ENCODE measurements around the gene PPARG.
A peak's percentile ranks its signal among the peaks of the same experiment; 100 is the strongest.
"Not testable (repeated sequence)": the region's sequence is repeated elsewhere in the genome, so short reads cannot be mapped to it uniquely, and the experiment has no call there.

PPARG gene

DNA sequence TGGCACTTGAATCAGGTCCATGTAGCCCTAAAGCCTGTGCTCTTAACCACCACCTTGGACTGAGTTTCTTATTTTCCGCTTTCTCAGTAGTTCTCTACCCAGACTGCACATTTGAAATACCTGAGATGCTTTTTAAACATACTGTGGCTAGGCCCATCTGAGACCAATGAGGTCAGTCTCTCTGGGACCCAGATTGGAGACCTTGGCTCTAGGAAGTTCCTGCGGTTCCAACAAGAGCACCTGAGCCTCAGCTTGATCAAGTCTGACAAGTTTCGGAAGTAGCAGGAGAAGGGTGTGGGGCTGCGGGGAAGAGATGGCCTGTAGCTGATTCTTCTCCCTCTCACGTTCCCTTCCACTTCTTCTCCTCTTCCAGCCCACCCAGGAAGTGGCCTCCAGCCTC is 183.9 kb downstream of the PPARG start:
- DNase-seq (ENCODE audit: insufficient read length, low spot score), result no peak
- FAIRE-seq, result no peak
- TF ChIP-seq, protein P1, sequence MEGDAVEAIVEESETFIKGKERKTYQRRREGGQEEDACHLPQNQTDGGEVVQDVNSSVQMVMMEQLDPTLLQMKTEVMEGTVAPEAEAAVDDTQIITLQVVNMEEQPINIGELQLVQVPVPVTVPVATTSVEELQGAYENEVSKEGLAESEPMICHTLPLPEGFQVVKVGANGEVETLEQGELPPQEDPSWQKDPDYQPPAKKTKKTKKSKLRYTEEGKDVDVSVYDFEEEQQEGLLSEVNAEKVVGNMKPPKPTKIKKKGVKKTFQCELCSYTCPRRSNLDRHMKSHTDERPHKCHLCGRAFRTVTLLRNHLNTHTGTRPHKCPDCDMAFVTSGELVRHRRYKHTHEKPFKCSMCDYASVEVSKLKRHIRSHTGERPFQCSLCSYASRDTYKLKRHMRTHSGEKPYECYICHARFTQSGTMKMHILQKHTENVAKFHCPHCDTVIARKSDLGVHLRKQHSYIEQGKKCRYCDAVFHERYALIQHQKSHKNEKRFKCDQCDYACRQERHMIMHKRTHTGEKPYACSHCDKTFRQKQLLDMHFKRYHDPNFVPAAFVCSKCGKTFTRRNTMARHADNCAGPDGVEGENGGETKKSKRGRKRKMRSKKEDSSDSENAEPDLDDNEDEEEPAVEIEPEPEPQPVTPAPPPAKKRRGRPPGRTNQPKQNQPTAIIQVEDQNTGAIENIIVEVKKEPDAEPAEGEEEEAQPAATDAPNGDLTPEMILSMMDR (IDR thresholded peaks at IDR 0.05; ENCODE audit: insufficient read depth, missing control alignments), result no peak

DNA sequence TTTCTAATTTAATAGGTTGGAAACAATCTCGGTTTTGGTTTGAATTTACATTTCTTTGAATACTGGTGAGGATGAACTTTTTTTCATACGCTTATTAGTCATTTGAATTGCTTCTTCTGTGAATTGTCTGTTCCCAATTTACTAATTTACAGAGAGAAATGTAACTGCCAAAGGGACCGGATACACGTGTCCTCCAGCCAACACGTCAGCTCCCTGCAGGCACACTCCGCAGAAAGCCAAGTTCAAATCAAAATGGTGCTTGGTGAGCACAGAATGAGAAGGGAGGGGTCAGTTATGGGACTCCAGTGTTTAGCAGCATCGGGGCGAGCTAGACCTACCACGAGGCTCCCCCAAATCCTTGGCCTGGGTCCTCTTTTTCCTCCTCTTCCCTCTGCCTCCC is 184.6 kb downstream of the PPARG start:
- FAIRE-seq, result no peak
- TF ChIP-seq, protein P1 (IDR thresholded peaks at IDR 0.05; ENCODE audit: insufficient read depth, missing control alignments), result no peak
- DNase-seq (ENCODE audit: insufficient read length, low spot score), result no peak

DNA sequence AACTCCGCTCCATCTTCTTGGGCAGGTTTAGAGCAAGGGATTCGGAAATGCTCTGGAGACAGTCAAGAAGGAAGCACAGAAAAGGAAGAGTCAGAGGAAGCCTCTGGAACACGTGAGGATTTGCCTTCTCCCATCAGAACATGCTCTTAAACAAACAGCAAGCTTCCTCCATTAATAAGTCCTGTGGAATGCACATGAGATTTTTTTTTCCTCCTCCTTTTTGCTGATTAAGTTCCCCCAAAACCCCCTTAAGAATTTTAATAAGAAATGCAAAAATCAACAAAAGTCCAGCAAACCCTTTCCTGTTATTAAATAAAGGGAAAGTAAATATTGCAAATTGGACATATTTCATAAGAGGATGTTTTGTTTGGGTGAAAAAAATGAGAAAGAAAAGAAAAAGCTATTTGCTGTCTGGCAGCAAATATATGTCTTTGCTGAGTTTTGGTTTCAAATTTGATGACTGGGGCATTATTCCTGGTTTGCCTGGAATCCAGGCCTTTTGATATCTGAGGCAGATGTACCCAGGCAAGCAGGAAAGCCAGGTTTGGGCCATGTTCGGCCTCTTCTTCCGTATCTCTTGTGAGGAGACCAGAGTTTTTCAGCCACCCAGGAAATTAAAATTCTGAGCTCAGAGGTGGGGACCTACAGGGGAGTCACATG is 187.5 kb downstream of the PPARG start:
- FAIRE-seq (no peak), DNase-seq (ENCODE audit: insufficient read length, low spot score) (no peak)
- TF ChIP-seq, protein P1 (IDR thresholded peaks at IDR 0.05; ENCODE audit: insufficient read depth, missing control alignments), result no peak

DNA sequence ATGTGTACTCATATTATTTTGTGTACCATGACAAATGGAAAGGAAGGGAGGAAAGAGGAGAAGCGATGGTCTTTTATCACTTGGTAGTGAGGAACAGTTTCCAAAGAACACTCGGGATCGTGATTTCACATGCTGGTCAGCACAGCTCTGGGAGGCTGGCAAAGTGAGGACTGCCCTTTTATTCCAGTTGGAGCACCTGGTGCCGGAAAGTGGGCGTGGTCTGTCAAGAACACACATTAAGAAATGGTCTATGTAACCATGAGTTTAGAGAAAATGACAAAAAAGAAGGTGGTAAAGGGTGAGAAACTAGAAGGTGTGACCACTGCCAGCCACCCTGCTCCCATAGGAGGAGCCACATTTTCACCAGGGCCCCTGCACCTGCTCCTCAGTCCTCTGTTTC is 188.4 kb downstream of the PPARG start:
- FAIRE-seq (no peak), DNase-seq (ENCODE audit: insufficient read length, low spot score) (no peak)
- TF ChIP-seq, protein P1 (IDR thresholded peaks at IDR 0.05; ENCODE audit: insufficient read depth, missing control alignments), result no peak

DNA sequence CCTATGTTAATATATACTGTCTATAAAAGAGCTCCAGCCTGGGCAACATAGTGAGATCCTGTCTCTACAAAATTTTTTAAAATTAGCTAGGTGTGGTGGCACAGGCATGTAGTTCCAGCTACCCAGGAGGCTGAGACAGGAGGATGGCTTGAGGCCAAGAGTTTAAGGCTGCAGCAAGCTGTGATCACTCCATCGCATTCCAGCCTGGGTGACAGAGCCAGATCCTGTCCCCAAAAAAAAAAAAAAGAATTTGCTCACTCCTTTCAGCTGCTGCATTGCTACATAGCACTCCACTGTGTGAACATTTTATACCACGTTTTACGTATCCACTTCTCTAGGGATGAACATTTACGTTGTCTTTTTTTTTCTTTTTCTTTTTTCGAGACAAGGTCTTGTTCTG is 189.5 kb downstream of the PPARG start:
- FAIRE-seq (no peak), DNase-seq (ENCODE audit: insufficient read length, low spot score) (no peak)
- TF ChIP-seq, protein P1 (IDR thresholded peaks at IDR 0.05; ENCODE audit: insufficient read depth, missing control alignments), result no peak

GRCh38 chr3:12479198-12479597 is 190.3 kb downstream of the PPARG start:
- DNase-seq (ENCODE audit: insufficient read length, low spot score); FAIRE-seq: not testable (repeated sequence)

GRCh38 chr3:12479919-12480427 is 191.1 kb downstream of the PPARG start:
- FAIRE-seq, result no peak
- peak; percentile 81 for DNase-seq (ENCODE audit: insufficient read length, low spot score)
- TF ChIP-seq, protein P1 (IDR thresholded peaks at IDR 0.05; ENCODE audit: insufficient read depth, missing control alignments), result peak; percentile 68

All from D721Med (cell line).